RPMI8226 (cell line): ENCODE measurements around the gene TMEM178B.
A peak's percentile ranks its signal among the peaks of the same experiment; 100 is the strongest.
"Not testable (repeated sequence)": the region's sequence is repeated elsewhere in the genome, so short reads cannot be mapped to it uniquely, and the experiment has no call there.

Experiments
- DNase-seq: peaks from one replicate; pipeline ENCODE4 v3.0.0-alpha.2; 2015

The TMEM178B gene

GRCh38 chr7:141359740-141360415 lies 286.0 kb downstream of the TMEM178B start:
- no peak for DNase-seq

DNA sequence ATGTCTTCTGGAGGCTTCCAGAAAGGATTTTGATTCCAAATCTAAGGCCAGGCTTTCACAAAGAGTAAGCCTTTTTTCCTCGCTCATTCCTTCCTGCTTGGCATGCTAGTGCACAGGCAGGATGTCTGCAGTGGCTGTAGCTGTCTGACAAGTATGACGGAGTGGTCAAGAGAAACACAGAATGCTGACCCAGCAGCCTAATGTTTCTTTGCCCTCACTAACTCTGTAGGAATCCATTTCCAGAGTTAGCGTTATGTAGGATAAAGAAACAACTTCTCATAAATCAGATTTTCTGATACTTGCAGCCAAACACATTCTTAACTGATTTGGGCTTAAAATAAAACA lies 286.5 kb downstream of the TMEM178B start:
- DNase-seq: no peak

GRCh38 chr7:141360803-141361202 lies 286.9 kb downstream of the TMEM178B start:
- DNase-seq: no peak

DNA sequence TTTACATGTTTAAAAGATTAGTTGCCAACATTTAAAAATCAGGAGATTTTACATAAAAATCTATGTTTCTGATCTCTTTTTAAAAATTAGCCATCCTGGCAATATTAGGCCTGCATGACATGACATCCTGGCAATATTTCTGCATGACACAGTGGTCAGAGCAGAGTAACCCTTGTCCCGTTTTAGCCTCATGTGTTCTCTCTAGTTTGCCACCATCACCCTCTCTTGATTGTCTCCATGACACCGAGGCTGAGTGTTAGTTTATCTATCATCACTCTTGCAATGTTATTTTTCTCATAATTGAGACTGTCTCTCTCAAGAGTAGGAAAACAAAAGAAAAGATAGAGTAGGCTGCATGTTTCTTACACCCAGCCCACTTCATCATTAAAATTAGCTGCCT lies 287.6 kb downstream of the TMEM178B start:
- no peak for DNase-seq

DNA sequence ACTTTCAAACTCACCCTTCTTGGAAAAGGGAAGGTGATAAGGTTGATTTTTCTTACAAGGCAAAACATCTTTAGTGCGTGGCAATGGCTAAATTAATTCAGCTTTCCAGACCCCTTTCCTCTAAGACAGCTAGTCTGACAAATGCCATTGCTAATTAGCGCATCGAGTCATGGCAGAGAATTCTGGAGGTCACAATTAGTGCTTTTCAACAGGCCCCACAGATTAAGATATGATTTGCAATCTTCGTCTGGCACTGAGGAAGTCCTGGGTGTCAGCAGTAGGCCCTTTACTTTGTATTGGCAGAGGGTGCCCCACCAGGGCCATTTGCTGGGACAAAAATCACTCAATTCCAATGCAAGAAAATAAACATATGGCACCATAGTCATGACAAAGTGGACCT lies 288.1 kb downstream of the TMEM178B start:
- DNase-seq: no peak

- DNase-seq: no peak
These were observed 288.9 kb downstream of the TMEM178B start for GRCh38 chr7:141362580-141363435.

DNA sequence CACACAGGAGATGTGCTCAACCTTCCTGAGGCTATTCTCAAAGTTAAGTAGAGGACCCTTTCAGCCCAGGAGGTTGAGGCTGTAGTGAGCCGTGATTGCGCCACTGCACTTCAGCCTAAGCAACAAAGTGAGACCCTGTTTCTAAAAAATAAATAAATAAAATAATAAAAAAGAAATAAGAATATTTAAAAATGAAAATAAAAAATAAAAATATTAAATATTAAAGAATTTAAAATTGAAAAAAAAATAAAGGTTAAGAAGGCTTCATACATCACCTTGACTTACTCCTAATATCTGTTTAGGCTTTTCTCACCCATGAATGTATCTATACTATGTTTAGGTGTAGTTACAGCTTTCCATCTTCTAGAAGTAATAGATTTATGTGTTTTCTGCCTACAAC lies 289.9 kb downstream of the TMEM178B start:
- DNase-seq: no peak

GRCh38 chr7:141366091-141366621 lies 292.3 kb downstream of the TMEM178B start:
- DNase-seq: no peak

GRCh38 chr7:141369422-141369821 lies 295.6 kb downstream of the TMEM178B start:
- DNase-seq: no peak

GRCh38 chr7:141370178-141370577 lies 296.3 kb downstream of the TMEM178B start:
- DNase-seq: peak; percentile 53

- DNase-seq: no peak
These were observed 296.8 kb downstream of the TMEM178B start for GRCh38 chr7:141370650-141371049.

DNA sequence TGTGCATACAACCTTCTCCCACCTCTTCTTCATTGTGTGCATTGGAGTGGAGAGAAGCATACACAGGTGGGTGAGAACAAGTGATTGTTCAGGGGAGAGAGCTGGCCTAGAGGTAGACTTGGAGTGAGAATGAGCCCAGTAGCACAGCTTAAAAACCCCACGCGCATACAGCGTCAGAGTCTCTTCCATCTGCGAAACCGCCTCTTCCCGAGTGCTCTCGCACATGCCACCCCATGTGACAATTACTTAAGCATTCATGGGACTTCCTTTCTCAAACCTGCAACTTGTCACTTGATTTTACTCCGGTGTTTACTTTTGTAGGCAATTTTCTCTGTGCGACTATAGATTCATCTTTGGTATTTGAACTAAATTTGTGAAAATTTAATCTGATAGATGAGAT lies 300.6 kb downstream of the TMEM178B start:
- no peak for DNase-seq

DNA sequence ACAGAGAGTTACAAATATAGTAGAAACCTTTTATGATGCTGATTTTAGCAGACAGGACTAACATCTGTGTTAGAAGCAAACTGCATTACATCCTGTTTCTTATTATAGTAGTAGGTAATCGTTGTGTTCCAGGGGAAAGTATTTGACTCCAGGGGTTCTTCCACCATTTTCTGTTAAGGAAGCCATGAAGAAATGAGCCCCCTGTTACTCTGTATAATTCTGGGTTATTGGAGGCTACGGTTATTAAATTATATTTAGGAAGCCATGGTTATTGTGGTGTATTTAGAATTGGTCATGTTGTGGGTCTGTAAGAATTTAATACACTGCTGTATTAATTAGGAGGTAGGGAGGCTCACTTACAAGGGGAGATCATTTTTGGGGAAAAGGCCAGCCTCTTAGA lies 301.6 kb downstream of the TMEM178B start:
- DNase-seq: no peak

DNA sequence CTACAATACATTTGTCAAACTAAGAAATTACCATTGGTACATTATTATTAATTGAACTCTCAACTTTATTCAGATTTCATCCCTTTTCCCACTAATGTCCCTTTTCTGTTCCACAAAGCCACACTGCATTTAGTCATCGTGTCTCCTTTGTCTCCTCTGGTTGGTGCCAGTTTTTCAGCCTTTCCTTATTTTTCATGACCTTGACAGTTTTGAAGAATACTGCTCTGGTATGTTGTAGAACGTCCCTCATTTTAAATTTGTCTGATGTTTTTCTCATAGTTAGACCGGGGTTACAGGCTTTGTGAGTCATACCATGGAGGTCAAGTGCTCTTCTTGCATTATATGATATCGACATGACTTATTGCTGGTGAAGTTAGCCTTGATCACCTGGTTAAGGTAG lies 304.0 kb downstream of the TMEM178B start:
- peak; percentile 35 for DNase-seq

DNA sequence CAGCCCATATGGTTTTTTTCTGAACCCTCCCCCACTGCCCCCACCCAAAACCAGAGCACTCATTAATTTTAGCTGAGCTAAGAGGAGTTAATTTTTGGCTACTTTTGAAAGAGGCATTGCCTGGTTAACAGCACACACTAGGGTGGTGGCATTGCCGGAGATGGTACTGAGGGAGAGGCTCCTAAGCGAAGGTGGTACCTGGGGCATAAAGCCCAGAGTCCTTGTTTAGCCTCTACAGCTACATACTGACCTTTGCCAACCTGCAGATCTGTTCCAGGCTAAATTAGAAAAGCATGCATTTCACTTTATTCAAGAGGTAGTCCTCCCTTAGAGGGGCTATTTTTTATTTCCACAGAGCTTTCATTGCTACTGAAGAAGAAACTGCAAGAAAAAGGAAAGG lies 304.5 kb downstream of the TMEM178B start:
- peak; percentile 47 for DNase-seq

DNA sequence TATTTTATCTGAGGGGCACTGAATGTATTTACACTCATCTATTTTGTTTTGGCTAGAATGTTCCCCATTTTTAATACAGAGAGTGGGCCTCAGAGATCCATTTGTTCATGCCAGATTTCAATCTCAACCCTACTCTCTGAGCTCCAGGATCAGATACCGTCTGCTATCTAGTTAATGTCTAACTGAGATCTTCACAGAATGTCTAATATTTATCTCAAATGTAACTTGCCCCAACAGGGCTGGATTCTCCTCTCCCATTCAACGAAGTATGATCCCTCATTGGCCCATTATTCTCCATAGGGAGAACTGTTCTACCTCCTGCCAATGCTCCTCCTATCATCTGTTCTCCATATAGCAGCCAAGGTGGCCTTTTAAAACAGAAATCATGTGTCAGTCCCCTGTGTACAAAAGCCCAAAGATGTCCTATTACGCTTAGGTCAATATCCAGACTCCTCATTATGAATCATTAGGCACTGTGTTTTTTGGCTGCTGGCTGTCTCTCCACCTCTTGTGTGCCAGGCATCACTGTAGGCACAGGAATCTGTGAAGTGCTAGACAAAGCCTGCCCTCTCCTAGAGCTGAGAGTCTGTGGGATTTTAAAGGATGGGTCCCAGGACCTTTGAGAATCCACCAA lies 308.0 kb downstream of the TMEM178B start:
- no peak for DNase-seq

- not testable (repeated sequence) for DNase-seq
These were observed 309.5 kb downstream of the TMEM178B start for GRCh38 chr7:141383356-141383755.

GRCh38 chr7:141386881-141387280 lies 313.0 kb downstream of the TMEM178B start:
- DNase-seq: no peak

DNA sequence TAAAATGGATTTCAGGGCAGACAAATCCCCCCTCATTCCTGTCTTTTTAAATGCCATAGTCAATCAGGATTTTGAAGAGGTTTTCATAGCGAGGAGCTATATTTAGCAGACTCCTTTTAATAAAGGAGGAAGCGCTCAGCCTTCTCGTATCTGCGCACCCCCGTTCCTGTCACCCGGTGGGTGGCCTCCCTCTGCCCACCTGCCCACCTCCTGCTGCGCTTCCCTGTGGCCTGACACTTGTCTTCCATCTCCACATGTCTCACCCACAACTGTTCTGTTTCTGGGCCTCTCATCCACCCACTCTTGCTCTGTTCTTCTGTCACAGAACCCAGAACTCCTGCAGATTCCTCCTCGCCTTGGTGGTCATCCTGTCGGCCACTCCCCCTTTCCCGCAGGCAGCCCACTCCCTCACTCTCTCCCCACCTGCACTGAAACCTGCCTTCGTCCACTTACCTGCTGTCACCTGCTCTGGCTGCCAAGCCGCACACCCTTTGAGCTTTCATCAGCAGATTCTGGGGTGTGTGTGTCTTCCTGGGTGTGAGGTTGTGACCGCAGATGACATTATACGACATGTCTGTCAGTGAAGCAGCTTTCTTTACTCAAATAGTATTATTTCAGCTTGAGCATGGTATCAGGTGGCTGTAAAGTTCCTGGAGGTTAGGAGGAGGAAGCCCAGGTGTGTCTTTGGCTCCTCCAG lies 313.8 kb downstream of the TMEM178B start:
- peak; percentile 95 for DNase-seq

- no peak for DNase-seq
These were observed 315.4 kb downstream of the TMEM178B start for GRCh38 chr7:141389140-141389796.

GRCh38 chr7:141390339-141390738 lies 316.5 kb downstream of the TMEM178B start:
- no peak for DNase-seq

- peak; percentile 54 for DNase-seq
These were observed 319.2 kb downstream of the TMEM178B start for GRCh38 chr7:141393056-141393455.
